Globus pallidus (tissue), 1 donor: ENCODE measurements around the gene FBXO41.

ENCODE experiments used
- DNase-seq: peaks from one replicate; pipeline ENCODE4 v3.0.0-alpha.2; 2015; ENCODE audit warnings: low spot score

Gene FBXO41

DNA sequence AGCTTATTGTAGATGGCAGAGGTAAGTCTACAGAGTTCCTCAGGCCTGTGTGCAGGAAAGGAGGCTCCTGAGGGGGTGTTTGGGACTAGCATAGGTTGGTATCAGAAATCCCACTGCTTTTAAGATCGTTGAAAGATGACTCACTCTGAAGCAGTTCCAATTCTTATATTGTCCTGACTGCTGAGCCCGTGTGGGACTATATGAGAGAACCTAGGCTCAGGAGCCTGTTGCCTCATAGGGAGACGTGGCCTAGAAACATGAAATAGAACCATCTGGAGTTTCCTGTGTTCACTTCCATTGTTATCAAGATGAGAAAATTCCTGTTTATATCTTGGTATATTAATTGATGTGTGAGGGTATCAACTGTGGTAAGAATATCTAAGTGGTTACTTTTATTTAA is 44.5 kb downstream of the FBXO41 start:
- no peak for DNase-seq

DNA sequence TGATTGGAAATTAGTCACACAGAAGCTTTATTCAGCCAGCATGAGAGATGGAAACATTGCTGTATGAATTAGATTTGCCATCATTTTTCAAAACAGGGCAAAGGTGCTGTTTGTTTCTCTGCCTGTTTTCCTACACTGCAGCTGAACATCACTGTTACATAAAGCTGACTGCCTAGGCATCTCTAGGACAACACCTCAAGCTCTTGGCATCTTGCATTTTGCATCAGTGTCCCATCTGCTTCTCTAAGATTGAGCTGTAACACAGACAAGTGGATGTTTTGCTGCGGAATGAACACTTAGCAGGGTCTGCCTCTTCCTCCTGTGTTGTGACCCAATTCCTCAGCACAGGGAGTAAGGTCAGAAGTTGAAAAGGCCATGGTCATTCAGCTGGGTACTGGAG is 45.3 kb downstream of the FBXO41 start:
- no peak for DNase-seq

DNA sequence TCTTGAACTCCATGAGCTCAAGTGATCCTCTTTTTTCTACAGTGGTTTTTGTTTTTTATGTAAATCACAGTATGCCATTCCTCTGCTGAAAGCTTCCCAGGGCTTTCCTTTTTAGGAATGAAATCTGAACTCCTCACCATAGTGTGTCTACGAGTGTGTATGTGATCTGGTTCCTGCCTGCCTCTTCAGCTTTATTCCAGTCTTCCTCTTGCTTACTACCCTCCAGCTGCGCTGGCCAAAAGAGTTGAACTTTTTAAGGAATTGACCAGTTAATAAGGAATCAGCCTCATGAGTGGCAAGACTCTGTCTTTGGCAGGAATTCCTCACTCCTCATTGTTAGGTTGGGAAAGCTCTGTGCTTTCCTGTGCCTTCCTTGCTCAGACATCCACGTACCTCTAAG is 46.1 kb downstream of the FBXO41 start:
- no peak for DNase-seq

DNA sequence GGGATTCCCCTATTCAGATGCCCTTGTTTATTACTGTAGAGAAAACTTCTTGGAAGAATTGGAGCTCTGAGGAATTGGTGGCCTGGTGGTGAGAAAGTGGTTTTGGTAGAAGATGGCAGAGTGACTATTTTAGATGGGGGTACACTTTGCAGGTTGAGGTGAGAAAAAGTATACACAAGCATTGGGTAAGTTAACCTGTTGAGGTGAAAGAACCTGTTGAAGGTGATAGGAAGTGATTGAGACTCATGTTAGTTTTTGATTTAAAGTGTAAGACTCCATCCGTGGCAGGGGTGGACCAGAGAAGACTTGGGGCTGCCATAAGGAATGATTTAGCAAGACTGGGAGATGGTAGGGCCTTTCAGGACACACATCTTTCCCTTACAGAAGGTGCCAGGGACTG is 47.1 kb downstream of the FBXO41 start:
- no peak for DNase-seq

DNA sequence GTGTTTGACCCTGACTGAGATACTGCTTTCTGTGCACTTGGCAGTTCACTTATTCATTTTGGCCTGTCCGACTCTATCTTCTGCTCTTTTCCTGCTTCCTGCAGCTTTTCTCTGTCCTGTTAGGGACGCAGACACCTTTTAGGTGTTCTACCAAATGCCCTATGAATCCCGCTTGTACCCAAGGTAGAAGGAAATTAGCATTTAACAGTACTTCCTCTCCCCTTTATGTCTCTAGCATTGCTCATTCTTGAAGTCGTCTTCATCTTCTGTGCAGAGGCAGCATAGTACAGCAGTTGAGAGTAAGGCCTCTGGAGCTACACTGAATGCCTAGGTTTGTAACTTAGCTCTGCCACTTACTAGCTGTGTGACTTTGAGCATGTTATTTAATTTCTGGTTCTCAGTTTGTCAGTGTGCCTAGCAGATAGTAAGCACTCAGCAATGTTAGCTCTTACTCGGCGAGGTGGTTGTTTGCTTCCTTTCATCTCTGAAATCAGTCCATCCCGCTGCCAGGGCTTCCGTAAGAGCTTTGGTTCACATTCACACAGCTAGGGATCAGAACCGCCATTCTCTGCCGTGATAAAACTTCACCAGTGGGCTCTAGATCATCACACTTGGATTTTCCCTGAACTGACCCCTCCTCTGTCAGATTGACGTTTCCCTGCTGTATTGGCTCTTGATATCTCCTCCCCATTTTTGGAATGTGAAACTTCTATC is 48.8 kb downstream of the FBXO41 start:
- DNase-seq, result no peak

DNA sequence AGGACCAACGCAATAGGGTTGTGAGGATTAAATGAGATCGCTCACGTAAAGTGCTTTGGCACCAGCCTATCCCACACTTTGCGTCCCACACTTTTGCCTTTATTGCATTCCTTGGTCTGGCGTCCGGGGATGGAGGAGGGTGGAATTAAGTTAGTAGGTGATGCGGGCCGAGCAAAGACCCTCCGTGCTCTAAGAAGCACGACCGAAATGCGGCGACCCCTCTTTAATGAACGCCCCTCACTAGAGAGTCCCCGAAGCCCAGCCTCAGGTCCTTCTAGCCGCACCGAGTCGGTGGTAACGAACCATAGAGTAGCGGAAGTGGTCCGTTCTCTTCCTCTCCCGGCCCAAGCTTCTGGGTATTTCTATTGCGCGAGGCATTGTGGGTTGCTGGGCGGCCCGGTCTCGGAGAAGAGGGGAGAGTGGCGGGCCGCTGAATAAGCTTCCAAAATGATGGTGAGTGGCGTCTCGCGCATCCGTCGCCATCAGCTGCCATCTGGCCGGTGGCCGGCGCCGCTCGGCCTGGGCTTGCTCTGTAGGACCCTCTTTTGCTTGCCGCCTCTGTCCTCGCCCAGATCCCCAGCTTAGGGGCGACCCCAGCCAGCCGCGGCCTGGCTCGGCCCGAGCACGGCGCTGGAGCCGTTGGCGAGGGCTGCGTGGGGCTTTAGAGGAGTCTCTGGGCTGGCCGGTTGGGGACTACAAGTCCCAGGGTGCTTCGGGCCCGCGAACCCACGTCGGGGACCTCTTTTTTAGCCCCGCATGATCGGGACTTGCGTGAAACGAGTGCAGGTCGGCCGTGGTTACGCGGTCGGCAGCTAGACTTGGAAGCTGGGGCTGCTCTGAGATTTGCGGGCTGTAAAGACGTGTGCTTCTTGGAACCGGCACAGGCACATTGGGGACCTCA is 50.1 kb downstream of the FBXO41 start, which contains the start of gene CCT7:
CCT7 (plus strand) TSS at position 377 of the 901 bp plus-strand sequence; CDS start at position 448, 71 bp downstream.
- DNase-seq, result peak; percentile 95

DNA sequence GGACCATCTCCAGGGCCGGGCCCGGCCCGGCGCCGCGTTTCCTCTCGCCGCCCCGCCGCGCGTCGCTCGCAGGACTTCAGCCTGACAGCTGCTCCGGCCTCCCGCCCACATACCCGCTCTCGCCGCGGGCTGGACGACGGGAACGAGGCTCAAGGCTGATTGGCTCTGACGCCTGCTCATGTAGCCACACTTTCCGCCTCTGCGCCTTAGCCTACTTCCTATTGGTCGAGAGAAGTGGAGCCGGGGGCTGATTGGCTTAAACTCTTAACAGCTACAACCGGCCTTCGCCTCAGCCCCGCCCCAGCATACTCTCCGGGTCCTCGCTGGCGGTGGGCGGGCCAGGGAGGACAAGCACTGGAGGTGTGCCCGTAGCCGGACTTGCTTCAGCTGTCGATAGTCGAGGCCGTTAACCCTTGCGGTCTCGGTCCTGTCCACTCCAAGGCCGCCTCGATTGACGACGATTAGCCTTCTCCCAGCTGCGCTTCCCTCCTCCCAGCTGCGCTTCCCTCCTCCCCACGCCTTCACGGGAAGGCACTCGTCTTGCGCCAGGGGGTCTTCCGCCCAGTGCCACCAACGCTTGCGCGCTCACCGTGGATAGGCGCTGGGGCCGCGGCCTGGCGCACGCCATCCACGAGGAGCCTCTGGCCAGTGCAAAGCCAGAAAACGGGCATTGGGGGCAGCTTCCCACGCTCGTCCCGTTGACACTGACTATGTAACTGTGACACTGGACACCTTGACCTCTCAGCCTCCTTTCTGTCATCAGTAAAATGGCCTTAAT is 50.9 kb downstream of the FBXO41 start, which contains the start of gene PRADC1:
PRADC1 (minus strand) TSS at position 86 of the 778 bp plus-strand sequence; CDS start at position 7, 79 bp downstream.
- DNase-seq, result peak; percentile 100

DNA sequence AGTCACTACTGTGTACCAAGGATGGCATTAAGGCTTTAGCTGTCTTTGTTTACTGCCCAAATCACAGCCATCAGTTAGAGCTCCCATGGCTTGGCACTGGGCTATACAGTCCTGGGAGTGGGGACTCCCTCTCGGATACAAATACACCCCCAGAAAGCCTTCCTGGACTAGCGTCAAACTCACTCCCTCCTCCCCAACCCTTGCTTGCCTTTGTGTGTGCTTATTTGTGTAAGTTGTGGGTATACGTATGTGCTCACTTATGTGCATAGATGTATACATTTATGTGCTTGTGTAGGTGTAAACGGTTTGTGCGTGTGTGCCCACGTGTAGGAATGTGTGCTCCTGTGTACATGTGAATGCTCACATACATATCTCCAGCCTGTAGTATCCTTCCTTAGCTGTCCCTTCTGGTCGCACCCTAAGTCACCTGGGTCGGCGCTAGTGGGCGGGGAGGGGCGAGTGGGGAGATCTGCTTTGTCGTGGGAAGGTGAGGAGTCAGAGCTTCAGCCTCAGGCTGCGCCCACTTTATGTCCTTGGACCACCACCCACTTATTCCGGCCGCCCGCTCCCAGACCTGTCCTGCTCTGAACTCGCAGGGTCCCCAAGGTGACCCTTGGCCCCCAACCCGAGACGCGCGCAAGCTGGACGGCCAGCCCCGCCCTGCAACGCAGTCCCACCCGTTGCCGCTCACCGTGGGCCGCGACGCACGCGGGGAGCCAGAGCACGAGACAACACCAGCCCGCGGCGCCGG is 51.7 kb downstream of the FBXO41 start:
- peak; percentile 20 for DNase-seq

DNA sequence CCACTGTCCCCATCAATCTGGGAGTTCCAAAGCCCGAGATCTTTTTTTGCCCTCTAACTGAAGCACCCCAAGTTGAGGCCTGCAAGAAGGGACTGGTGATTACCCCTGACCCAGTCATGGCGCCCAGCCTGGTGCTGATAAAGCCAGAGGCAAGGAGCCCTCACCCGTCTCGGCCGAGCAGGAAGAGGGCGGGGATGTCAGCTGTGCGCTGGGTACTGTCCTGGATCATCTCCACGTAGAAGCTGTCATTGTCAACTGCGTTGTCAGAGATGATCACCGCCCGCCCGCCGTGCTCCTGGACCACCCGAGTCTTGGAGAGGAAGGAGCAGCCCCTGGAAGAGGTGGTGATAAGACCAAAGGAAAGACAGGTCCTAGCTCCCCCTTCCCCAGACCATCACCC is 55.6 kb downstream of the FBXO41 start:
- no peak for DNase-seq

DNA sequence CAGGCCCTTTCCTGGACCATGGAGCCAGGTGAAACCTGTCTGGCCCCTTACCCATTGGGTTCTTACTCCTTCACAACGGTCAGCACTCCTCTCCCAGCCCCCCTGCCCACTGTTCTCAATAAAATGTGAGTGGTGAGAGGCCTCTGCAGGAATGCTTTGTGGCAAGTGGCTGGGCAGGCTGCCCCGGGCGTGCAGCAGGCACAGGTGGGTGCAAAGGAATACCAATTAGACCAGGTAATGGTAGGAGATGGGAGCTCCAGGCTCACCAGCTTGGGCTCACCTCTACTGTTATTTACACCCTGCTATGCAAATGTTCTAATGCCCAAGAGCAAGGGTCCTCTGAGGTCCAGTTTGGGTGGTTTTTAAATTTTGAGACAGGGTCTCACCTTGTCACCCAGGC is 57.2 kb downstream of the FBXO41 start:
- no peak for DNase-seq

DNA sequence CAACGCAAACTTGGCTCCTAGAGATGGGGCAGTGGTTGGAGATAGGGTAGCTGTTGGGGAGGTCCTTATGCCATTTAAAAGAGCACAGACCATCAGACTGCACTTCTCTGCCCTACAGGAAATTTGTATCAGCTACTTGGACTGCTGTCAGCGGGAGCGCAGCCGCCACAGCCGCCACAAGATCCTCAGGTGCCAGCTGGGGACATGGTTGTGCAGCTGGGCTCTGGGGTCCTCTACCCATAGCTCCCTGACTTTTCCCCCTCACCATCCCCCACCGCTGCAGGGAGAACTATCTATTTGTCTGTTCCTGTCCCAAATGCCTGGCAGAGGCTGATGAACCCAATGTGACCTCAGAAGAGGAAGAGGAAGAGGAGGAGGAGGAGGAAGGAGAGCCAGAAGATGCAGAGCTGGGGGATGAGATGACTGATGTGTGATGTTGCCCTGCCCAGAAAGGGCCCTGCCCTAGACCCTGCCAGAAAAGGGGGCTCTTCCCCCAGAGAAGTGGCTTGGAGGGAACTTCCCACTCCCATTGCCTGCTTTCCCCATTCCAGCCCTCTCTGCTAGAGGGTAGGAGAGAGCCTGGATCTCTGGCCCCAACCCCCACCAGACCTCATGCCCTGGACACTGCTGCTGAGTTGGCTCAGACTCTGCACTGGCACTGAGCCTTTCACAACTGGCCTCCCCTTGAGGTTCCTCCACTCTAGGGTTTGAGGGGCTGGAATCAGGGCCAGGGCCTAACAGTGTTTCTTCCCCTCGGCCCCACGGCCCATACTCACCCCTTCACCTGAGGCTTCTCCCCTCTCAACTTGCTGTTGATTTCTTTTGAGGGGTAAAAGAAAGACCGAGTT is 58.5 kb downstream of the FBXO41 start:
- DNase-seq, result no peak

DNA sequence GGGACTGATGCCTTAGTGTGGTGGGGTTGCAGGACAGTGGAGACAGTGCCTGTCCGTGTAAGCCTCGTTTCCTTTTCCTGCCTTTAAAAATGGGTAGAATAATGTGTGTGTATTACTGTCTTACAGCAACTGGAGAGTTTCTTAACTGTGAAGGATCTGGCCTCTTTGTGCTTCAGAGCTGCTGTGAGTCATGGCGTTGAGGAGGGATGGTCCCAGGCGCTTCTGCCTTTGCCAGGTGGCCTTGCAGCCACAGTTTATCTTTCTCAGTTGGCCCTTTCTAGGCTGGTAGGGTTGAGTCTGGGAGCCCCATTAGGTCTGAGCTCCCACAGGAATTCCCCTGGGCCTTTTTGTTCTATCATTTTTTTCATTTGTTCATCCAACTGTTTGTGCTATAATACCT is 60.5 kb downstream of the FBXO41 start:
- DNase-seq, result no peak

DNA sequence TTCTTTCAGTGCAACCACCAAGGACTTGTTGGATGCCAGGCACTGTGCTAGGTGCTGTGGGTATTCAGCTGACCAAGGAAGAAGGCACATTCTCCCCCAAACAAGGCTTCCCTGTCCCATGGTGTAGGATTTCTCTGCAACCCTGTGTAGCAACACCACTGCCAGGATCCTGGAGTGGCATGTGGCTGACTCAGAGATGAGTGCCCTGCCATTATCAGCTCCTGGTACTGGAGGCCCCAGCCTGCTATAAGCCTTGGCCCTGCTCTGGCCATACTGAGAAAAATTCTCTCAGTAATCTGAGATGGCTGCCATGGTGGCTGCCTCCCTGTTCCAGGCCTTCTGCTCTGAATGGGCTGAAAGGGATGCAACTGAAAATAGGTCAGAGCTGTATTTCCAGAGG is 66.0 kb downstream of the FBXO41 start:
- no peak for DNase-seq

DNA sequence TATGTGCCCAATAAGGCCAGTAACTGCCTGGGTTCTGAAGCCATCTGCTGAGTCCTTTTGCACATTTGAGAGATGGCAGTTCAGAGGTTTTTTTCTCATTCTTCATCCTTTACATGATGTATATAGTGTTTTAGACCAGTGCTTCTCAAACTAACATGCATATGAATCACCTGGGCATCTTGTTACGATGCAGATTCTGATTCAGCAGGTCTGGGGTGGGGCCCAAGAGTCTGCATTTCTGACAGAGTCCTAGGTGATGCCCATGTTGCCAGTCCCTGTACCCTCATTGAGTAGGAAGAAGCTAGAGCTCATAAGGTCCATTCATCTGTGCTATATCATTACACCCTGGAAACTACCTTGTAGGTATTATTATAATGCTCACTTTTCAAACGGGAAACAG is 66.5 kb downstream of the FBXO41 start:
- no peak for DNase-seq

DNA sequence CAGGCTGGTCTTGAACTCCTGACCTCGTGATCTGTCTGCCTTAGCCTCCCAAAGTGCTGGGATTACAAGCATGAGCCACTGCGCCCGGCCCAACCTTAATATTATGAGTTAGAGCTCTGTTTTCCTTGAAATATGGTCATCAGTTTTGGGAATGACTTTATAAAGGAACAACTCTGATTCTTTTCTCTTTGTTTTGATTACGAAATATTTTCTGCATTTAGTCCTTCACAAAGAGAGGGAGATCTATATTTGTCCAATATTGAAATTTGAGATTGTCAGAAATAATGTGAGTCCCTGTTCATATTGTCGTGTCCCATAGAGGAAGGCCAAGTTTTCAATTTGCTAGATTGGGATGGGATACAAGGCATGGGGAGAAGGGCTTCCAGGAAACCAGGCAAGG is 67.1 kb downstream of the FBXO41 start:
- DNase-seq, result no peak

DNA sequence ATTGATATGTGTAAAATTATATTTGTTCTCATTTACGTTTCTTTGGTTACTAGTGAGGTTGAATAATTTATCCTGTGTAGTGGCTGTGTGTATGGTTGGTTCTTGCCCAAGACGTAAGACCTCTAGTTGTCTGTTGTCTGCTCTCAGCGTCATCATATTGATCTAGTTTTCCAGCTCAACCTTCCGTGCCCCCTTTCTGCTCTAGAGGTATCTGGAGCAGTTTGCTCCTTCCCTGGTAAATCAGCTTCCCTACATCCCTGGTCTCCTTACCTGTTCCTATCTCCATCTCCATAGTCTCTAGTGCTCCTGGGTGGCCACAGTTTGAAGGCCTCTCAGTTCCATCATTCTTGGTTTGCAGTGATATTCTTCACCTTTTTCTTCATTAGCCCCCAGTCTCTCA is 69.0 kb downstream of the FBXO41 start:
- no peak for DNase-seq

DNA sequence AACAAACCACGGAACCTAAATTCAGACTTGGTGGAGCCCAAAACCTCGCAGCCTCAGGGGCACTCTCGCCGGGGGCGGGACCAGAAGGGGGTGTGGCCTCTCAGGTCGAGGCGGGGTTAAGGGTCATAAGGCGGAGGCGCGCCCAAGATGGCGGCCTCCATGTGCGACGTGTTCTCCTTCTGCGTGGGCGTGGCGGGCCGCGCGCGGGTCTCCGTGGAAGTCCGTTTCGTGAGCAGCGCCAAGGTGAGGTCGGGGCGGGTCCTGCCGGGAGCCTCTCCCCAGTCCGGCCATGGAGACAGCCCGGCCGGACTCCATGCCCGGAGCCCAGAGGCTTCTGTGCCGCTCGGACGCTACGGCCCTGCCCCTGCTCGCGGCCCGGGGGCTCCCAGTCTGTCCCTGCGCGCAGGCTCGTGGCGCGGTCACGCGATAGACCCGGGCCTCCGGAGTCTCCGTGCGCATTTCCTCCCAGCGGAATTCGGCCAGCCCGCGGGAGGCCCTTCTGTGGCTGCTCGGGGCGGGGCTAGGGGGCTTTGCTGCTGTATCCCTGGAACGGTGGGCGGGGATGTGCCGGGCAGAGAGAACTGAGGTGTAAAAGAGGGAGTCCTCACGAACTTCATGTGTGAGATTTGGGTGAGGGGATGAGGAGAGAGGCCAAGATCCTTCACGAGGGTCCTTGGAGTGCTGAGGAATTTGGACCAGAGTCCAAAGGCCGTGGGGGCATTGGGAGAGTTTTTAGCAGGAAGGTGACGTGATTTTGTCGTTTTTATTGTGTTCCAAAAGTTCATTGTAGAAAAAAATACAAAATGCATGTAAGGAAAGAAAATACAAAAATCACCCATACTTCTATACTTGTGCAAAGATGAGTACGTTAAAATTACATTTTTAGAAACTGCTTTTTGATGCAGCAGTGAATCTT is 69.9 kb downstream of the FBXO41 start, which contains the start of gene SMYD5:
SMYD5 (plus strand) TSS at position 126 of the 916 bp plus-strand sequence; CDS start at position 148, 22 bp downstream.
- peak; percentile 76 for DNase-seq

DNA sequence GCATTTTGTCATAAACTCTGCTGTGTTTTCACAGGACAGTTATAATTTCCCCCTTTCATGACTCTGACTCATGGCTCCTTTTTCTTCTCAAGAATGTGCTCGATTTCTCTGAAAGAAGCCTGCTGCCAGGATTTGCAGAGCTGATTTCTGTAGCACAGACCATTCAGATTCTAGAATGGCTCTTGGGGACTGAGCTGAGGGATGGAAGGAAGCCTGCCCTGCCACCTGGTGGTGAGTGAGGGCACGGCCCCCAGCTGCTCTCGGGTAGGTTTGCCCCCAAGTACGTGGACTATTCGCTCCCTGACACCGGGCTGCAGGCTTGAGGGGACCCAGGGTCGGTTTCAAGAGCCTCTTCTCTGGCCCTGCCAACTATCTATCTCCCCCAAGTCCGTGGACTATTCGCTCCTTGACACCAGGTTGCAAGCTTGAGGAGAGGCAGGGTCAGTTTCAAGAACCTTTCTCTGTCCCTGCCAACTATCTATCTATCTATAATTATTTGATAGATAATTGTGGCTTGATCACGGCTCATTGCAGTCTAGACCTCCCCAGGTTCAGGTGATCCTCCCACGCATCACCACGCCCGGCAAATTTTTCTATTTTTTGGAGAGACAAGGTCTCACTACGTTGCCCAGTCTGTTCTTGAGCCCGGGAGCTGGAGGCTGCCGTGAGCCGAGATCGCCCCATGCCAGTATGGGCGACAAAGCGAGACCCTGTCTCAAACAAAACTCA is 71.7 kb downstream of the FBXO41 start:
- peak; percentile 53 for DNase-seq

DNA sequence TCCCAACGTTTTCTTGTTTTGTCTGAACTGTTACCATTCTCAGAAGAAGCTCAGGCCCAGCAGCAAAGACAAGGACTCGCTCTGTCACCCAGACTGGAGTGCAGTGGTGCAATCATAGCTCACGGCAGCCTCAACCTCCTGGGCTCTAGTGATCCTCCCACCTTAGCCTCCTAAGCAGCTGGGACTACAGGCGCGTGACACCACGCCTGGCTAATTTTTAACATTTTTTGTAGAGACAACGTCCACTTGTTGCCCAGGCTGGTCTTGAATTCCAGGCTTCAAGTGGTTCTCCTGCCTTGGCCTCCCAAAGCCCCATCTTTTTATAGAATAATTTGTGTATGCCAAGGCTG is 72.2 kb downstream of the FBXO41 start:
- no peak for DNase-seq
